GM18505 (cell line): ENCODE measurements around the gene TPRG1L.

Source experiments
- ATAC-seq: cut with Tn5 transposase; IDR thresholded peaks from one replicate; pipeline ENCODE4 v1.9.1; 2021; ENCODE audit not compliant: unreplicated experiment
- POLR2A ChIP-seq: IDR thresholded peaks from 4 replicates; pipeline ENCODE4 v1.6.1; 2011; ENCODE audit warnings: borderline replicate concordance; ENCODE audit not compliant: insufficient read depth, insufficient read length; ENCODE audit errors: extremely low read depth

TPRG1L gene

DNA sequence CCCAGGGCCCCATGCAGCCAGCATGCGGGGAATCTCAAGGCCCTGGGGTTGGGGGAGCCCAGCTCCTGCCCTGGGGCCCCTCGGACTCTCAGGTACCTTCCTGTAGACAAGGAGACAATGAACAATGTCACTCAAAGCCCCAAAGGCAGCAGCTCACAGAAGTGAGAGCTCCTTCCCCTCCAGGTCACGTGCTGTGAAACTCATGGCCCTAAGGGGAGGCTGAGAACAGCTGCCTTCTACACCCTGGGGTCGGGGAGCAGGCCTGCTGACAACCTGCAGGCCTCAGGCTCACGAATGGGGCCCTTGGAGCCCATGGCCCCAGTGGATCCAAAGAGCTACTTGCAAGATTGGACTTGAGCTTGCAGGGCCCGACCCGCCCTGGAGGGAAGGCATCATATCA is 16.7 kb upstream of the TPRG1L start:
- no peak for TF ChIP-seq POLR2A
- ATAC-seq: no peak

DNA sequence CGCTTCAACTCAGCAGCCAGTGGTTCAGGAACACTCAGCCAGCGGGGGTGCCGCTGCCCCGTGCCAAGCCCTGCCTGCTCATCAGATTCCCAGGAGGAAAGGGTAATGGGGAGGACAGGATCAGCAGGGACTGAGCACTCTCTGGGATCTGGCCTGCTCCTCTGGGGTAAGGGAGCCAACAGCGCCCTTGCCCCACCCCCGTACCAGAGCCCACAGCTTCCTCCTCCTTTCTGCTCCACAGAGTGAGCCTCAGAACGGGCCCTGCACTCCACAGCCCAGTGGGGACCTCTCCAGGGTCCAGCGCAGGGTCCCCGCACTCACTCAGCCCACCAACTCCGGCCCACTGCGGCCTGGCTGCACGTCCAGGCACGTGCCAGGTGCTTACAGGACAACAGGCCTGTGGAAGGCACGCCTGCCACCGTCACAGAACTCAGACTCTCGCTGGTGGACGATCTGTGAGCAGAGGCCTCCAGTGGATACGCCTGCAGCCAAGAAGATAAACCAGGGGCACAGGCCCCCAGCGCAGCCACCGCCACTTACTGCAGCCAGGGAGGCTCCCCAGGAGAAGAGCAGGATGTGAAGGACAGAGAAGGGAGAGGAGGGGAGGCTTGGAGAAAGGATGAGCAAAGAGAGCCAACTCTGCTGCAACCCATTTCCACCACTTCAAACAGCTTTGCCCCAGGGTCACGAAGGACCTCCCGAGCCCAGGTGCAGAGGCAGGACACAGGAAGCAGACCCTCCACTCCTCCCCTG is 15.6 kb upstream of the TPRG1L start:
- TF ChIP-seq POLR2A: no peak
- ATAC-seq: no peak

DNA sequence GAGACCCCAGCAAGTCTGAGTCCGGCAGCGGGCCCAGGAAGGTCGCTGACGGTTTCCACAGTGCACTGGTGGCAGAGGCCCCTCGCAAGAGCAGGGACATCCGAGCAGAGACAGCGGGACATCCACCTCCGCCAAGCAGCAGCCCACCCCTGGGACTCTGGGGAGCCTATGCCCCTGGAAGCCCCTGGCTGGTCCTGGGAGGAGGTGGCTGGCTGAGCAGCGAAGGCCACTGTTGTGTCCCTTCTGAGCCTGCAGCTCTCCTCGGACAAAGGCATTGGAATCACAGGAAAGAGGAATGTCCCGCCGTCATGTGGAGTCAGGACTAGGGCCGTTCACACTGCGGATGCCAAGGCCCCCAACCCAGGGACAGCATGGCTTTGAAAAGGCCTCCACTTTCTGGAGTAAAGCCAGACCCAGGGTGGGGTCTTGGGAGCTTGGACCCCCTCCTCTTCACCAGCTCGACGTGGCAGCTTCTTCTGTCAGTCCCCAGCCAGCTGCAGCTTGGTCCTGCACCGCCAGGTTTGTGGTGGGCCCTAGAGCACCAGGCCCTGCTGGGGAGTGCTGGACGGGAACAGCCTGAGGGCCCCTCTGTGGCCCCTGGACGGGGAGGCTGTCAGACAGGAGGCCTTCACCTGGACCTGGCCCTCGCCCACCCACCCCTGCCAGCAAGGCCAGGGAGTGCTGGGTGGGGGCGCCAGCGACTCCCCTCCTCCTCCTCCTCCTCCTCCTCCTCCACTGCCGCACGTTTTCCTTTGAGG is 14.9 kb upstream of the TPRG1L start:
- TF ChIP-seq POLR2A: no peak
- no peak for ATAC-seq

DNA sequence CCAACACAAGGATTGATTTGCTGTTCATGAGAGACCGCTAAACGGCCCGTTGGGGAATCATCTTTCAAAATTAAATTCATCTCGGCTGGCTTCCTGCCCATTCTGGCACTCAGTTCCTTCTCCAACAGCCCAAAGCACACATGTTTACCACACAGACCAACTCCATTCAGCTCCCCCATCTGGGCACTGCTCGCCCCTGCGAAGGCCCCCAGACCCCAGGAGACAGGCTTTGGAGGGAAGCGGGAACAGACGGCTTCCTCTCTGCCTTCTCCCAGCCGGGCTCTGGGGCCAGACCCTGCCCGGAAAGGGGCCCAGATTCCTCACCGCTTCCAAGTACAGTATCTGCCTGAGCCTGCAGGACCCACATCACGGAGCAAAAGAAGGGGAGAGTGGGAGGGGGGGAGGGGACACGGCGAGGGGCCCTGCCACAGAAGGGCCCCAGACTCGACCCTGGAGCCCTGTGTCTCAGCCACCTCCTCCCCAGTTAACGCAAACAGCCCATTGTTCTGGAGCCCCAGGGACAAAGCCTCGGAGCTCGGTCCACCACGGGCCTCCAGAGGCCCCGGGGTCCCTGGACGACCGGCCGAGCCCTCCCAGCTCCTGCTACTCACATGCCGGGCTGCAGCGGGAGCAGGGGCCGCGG is 14.2 kb upstream of the TPRG1L start:
- ATAC-seq: no peak
- TF ChIP-seq POLR2A: no peak

DNA sequence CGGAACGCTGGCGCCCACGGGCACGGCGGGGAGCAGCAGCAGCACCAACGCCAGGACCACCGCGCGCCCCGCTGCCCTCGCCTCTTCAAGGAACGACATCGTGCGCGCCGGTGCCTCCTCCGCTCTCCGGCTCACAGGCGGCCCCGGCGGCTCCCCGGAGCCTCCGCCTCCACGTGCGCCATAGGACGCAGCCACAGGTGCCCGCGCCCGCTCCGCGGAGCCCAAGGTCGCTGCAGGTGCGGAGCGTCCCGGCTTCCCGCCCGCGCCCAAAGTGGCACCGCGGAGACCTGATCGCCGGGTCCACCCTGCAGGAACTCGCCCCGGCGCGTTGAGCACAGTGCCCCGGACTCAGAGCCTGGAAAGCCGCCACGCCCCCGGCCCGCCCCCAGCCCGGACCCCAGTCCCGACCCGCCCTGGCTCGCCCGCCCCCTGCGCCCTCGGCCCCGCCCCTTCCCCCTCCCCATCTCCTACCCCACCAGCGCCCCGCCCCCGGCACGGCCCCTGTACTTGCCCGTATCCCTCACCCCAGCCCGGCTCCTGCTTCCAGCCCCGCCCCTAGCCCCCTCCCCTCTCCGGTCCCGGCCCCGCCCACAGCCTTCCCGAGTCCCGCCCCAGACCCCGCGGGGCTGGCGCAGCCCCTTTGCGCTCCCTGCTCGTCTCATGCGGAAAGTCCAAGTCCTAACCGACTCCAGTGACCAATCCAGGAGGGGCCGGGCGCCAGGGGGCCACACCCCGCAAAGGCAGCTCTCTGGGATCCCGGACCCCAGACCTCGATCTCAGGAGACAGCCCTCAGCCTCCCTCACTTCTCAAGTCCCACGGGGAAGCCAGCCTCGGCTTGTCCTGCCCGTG is 13.4 kb upstream of the TPRG1L start, which contains the start of gene MEGF6:
MEGF6 (minus strand) TSS at position 339 of the 850 bp plus-strand sequence; CDS start at position 99, 240 bp downstream.
- TF ChIP-seq POLR2A: no peak
- ATAC-seq: no peak

DNA sequence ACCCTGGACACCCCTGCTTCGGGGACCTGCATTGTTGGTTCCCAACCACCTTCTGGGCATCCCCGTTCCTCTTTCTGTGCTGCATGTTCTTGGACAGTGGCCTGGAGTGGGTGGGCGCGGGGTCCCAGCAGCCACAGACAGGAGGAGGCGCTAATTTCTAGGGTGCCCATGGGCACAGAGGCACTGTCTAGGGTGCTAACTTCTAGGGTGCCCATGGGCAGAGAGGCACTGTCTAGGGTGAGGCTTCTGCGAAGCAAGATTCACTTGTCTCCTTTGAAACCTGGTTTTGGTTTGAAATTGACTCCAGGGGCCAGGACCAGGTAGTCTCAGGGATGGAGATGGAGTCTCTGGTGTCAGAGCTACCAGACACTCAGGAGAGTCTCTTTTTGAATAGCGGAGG is 12.7 kb upstream of the TPRG1L start:
- no peak for ATAC-seq
- no peak for TF ChIP-seq POLR2A

DNA sequence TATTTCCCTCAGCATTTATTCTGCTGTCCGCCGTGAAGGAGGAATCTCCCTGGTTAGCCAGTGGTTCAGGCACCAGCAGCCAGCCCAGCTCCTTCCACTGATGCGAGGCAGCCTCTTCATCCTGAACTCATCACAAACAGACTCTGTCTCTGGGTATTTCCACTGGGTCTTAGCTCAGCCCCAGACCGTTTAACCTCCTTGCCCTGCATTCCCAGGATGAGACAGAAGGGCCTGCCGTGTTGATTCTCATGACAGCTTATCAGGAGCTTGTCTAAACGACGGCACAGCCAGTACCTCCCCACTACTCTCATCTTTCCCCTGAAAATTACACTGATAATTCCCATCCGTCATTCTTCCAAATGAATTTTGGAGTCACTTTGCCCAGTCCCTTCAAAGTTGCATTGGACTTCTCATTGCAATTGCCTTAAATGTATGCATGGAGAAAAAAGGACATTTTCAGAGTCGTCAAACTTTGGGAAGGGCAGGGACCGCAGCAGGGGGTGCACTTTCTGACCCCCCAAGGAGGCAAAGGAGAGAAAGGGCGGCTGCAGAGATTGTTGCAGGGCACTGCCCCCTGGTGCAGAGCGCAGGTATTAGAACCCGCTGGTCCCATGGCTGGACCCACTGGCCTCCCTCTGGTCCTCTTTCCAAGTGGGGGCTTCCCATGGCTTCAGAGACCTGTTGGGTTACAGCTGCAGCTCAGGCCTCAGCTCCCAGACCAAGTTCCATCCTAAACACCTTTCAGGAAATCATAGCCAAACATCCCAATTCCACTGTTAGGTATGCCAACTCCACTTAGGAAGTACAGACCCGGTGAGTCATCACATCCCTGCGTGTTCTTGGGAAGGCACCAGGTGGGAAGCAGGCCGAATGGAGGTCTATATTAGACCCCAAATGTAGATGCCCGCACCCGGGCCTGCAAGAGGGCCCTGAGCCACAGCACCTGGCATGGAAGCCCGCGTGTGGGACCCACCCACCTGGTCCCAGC is 9.8 kb upstream of the TPRG1L start:
- TF ChIP-seq POLR2A: no peak
- no peak for ATAC-seq

DNA sequence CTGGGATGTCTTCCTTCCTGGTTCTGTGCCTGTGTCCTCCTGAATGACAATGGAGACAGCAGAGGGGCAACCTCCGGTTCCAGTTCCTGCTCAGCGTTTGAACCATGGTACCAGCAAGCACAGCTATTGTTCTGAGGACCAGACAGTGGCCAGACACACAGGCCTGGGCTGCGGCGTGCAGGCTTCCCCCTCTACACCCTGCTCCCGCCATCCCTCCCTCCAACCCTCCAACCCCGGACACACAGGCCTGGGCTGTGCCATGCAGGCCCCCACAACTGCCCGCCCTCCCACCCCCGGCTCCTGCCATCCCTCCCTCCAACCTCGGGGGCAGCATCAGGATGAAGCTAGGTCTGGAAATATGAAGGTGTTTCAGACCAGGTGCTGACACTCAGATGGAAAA is 8.0 kb upstream of the TPRG1L start:
- no peak for TF ChIP-seq POLR2A
- ATAC-seq: no peak

DNA sequence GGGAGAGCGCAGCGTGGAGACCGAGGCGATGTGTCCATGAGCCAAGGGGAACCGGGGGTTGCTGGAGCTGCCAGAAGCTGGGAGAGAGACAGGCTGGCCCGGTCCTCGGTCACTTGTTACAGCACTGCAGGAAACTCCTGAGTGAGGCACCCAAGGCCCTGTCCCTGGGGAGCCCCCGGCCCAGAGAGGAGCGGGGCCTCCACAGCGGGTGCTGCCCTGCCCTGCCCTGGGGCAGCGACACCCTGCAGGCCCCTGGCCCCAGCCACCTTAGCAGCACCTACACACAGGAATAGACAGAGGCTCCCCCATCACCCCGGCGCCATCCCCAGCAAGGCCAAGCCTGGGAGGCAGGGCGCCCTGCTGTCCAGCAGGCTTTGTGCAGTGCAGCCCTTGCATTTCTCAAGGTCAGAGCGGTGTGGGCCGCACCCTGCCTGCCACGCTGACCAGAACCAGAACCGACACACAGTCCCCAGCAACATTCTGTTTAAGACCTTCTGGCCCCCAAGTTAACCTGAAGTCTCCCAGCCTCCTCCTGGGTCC is 6.9 kb upstream of the TPRG1L start:
- no peak for ATAC-seq
- no peak for TF ChIP-seq POLR2A

DNA sequence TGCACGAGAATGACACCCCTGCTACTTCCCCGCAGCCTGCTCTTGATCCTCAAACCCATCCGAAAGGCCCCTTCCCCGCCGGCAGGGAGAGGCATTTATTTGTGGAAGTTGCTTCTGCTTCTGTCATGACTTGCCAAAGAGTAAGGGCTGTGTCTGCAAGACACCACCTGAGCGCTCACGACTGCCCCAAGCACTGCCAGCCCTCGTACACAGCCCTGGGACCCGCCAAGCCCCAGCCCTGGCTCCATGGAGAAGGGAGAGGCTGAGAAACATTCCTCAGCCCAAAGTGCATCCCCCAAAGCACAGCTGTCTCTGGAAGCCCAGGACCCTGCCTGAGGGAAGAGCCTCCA is 6.3 kb upstream of the TPRG1L start:
- no peak for TF ChIP-seq POLR2A

DNA sequence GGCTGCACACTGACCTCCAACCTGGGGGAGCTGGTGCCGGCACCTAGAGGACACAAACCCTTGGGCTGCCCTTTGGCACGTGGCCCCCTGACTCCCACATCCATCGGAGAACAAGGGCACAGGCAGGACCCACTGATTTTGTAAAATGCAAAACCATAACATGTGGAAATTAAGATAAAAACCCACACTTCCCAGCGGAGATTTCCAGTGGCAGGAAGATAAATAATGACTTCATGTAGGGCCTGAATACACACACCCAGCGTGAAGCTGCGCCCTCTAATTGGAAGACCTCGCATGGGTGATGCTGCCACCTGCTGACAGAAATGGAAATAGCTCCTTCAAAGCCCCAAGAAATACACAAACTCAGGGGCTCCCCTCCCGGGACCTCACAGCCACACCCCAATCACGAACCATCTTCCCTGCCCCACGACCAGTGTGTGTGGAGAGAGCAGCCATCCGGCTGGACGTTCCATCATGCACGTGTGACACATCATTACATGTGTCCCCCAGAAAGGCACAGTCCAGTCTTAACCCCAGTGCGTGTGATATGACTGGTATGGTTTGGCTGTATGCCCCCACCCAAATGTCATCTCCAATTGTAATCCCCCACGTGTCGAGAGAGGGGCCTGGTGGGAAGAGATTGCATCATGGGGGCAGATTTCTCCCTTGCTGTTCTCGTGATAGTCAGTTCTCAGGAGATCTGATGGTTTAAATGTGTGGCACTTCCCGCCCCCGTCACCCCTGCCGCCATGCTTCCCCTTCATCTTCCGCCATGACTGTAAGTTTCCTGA is 5.7 kb upstream of the TPRG1L start:
- TF ChIP-seq POLR2A: no peak
- no peak for ATAC-seq

More for the DNA sequence above, 6.3 kb upstream of the TPRG1L start:
- no peak for ATAC-seq
